HL-60 (cell line): ENCODE measurements around the gene RTN4RL1.

Experiments
- DNase-seq, 2 experiments: peaks; one replicate each; pipeline ENCODE4 v3.0.0-alpha.2; 2010 to 2020; ENCODE audit warnings: low read depth in 1 of 2, low spot score in 1 of 2
- H3K27ac ChIP-seq: fragments of 250-450 bp; sonication (Bioruptor Pico); replicated peaks from 2 replicates; pipeline ENCODE4 v1.5.1; 2020; ENCODE audit warnings: mild to moderate bottlenecking, moderate library complexity
- H3K27me3 ChIP-seq: fragments of 250-450 bp; sonication (Bioruptor Pico); 2 replicates; pipeline ENCODE4 v1.5.1; 2021; ENCODE audit warnings: mild to moderate bottlenecking, moderate library complexity; ENCODE audit not compliant: insufficient read depth, poor library complexity, severe bottlenecking
- H3K4me3 ChIP-seq: replicated peaks from 2 replicates; pipeline ENCODE4 v1.5.1; 2011; ENCODE audit warnings: mild to moderate bottlenecking, control low read depth, low read length; ENCODE audit not compliant: insufficient read depth
- GABPA ChIP-seq: IDR thresholded peaks from 2 replicates; pipeline ENCODE4 v1.6.1; 2012; ENCODE audit warnings: low read depth
- POLR2AphosphoS5 ChIP-seq: IDR thresholded peaks from 2 replicates; pipeline ENCODE4 v1.6.1; 2012; ENCODE audit warnings: low read depth
- REST ChIP-seq: IDR thresholded peaks from 2 replicates; pipeline ENCODE4 v1.6.1; 2012; ENCODE audit warnings: low read depth; ENCODE audit not compliant: insufficient replicate concordance
- SPI1 ChIP-seq: IDR thresholded peaks from 2 replicates; pipeline ENCODE4 v1.6.1; 2012; ENCODE audit warnings: low read depth, mild to moderate bottlenecking, borderline replicate concordance
- TF ChIP-seq, protein P1 (sequence below): IDR thresholded peaks from one replicate; pipeline ENCODE4 v1.5.1; 2011; ENCODE audit warnings: low read length, control low read depth, inconsistent platforms; ENCODE audit not compliant: insufficient read depth

The RTN4RL1 gene

DNA sequence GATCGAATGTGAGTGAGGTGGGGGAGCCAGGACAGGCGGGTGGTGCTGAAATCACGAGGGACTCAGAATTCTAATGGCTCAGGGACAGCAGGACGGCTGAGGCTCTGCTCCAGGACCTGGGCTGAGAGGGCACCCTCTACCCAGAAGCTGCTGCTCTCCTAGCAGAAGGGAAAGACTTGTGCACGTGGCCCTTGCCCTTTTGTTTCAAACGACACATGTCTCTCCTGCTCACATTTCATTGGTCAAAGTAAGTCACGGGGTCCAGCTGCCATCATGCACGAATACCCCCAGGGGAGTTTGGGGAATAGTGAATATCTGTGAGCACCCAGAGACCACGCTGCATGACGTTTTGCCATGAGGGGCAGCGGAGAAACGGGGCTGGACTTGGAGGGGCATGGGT, 73.2 kb downstream of the RTN4RL1 start:
- no peak for DNase-seq
- TF ChIP-seq SPI1 (no peak), GABPA (no peak), POLR2AphosphoS5 (no peak), REST (no peak)
- TF ChIP-seq, protein P1, sequence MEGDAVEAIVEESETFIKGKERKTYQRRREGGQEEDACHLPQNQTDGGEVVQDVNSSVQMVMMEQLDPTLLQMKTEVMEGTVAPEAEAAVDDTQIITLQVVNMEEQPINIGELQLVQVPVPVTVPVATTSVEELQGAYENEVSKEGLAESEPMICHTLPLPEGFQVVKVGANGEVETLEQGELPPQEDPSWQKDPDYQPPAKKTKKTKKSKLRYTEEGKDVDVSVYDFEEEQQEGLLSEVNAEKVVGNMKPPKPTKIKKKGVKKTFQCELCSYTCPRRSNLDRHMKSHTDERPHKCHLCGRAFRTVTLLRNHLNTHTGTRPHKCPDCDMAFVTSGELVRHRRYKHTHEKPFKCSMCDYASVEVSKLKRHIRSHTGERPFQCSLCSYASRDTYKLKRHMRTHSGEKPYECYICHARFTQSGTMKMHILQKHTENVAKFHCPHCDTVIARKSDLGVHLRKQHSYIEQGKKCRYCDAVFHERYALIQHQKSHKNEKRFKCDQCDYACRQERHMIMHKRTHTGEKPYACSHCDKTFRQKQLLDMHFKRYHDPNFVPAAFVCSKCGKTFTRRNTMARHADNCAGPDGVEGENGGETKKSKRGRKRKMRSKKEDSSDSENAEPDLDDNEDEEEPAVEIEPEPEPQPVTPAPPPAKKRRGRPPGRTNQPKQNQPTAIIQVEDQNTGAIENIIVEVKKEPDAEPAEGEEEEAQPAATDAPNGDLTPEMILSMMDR, result no peak
- Histone ChIP-seq H3K27ac (no peak overlapping the region), H3K4me3 (no peak overlapping the region), H3K27me3 (no peaks in the 10 kb centered on the region)

DNA sequence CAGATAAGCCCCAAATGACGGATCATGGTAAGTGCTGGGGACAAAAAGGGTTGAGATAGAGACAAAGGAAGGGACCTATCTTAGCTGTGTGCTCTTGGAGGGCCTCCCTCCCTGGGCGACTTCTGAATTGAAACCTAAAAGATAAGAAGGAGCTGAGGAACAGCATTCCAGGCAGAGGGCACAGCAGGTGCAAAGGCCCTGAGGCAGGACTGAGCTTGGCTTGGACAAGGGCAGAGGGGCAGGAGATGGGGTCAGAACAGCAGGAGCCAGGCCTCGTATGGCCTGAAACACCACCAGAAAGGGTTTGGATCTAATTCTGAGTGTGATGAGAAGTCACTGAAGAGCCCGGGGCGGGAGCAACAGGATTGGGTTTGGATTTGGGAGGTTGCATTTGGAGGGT, 75.4 kb downstream of the RTN4RL1 start:
- H3K27me3 ChIP-seq, result no peaks in the 10 kb centered on the region
- no peak overlapping the region for H3K4me3 ChIP-seq
- H3K27ac ChIP-seq, result no peak overlapping the region
- DNase-seq, result no peak
- TF ChIP-seq SPI1, result no peak
- TF ChIP-seq, protein P1, result no peak
- TF ChIP-seq REST, result no peak
- no peak for TF ChIP-seq POLR2AphosphoS5
- TF ChIP-seq GABPA, result no peak

DNA sequence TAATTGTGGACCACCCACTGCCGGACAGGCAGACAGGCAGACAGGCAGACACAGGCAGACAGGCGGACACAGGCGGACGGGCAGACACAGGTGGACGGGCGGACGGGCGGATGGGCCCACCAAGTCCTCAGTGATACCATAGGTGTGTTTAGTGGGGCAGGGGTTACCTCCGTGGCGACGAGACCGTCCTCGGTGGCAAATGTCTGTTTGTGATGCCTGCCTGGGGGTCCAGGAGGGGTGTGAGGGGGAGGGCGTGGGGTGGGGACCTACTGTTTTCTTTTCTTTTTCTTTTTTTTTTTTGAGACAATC, 76.7 kb downstream of the RTN4RL1 start:
- DNase-seq, result no peak
- H3K27me3 ChIP-seq, result no peaks in the 10 kb centered on the region
- no peak overlapping the region for H3K27ac ChIP-seq
- TF ChIP-seq SPI1, result no peak
- TF ChIP-seq, protein P1, result no peak
- TF ChIP-seq REST, result no peak
- no peak for TF ChIP-seq GABPA
- H3K4me3 ChIP-seq, result no peak overlapping the region
